Brain microvascular endothelial cell (primary cell): Measurements from ENCODE around the gene ACAD10.

ENCODE experiments used
- DNase-seq: peaks from one replicate; pipeline ENCODE4 v3.0.0-alpha.2; 2020
- H3K27ac ChIP-seq: fragments of 250-450 bp; sonication (Bioruptor Pico); 2 replicates; pipeline ENCODE4 v1.5.1; 2020; ENCODE audit warnings: mild to moderate bottlenecking, moderate library complexity
- H3K27me3 ChIP-seq: fragments of 250-450 bp; sonication (Bioruptor Pico); replicated peaks from 2 replicates; pipeline ENCODE4 v1.5.1; 2020; ENCODE audit warnings: mild to moderate bottlenecking
- H3K36me3 ChIP-seq: fragments of 250-450 bp; sonication (Bioruptor Pico); replicated peaks from 2 replicates; pipeline ENCODE4 v1.5.1; 2020; ENCODE audit warnings: mild to moderate bottlenecking
- H3K4me3 ChIP-seq: 2 replicates; pipeline ENCODE4 v1.5.1; 2011; ENCODE audit warnings: low read depth, mild to moderate bottlenecking, control low read depth, low read length, moderate library complexity
- in situ Hi-C: cut with HindIII; loops from 2 replicates; pipeline ENCODE4 v1.10.0; 2017; ENCODE audit warnings: low sequenced_read_pairs, low pct_ligation_motif_present
- TF ChIP-seq, protein P1 (sequence below): IDR thresholded peaks from 2 replicates; pipeline ENCODE4 v1.5.1; 2011; ENCODE audit warnings: low read depth, mild to moderate bottlenecking, moderate library complexity, low read length, control low read depth, inconsistent platforms; ENCODE audit errors: missing control alignments

ACAD10 gene

DNA sequence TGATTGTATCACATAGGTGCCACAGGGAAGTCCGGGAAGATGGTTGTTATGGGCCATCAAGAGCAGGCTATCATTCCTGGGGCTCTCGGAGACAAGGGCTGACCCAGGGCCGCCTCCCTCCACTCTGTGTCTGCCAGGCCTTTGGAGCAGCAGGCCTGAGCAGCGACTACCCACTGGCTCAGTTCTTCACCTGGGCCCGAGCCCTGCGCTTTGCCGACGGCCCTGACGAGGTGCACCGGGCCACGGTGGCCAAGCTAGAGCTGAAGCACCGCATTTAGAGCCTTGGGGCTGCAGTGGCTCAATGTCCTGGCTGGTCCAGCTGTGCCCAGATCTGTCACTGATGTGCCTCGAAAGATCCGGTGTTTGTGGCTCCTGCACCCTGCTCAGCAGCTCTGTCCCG is 70.3 kb downstream of the ACAD10 start:
- in situ Hi-C loops, result no loop called here
- TF ChIP-seq, protein P1, sequence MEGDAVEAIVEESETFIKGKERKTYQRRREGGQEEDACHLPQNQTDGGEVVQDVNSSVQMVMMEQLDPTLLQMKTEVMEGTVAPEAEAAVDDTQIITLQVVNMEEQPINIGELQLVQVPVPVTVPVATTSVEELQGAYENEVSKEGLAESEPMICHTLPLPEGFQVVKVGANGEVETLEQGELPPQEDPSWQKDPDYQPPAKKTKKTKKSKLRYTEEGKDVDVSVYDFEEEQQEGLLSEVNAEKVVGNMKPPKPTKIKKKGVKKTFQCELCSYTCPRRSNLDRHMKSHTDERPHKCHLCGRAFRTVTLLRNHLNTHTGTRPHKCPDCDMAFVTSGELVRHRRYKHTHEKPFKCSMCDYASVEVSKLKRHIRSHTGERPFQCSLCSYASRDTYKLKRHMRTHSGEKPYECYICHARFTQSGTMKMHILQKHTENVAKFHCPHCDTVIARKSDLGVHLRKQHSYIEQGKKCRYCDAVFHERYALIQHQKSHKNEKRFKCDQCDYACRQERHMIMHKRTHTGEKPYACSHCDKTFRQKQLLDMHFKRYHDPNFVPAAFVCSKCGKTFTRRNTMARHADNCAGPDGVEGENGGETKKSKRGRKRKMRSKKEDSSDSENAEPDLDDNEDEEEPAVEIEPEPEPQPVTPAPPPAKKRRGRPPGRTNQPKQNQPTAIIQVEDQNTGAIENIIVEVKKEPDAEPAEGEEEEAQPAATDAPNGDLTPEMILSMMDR, result no peak
- H3K4me3 ChIP-seq, result no peak overlapping the region
- no peak overlapping the region for H3K27ac ChIP-seq
- no peak for DNase-seq
- H3K27me3 ChIP-seq, result no peaks in the 10 kb centered on the region
- H3K36me3 ChIP-seq, result no peaks in the 10 kb centered on the region

DNA sequence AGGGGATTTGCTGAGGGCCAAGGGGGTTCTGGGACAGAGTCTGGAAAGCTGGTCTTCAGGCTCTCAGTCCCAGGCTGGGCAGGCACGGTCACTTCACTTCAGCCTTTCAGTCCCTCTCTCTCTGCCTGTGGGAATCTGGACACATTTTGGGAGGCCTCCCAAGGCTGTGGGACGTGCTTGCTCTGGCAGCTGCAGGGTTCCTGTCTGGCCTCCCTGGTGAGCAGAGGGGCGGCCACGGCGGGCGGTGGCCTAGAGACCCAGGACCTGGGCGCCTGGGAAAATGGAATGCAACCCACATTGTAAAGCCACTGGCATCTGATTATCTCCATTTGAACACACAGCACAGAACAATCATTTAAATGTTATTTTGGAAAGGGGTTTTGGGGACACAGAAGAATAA is 70.8 kb downstream of the ACAD10 start:
- Histone ChIP-seq H3K27ac (no peak overlapping the region), H3K27me3 (no peaks in the 10 kb centered on the region), H3K4me3 (no peak overlapping the region), H3K36me3 (no peaks in the 10 kb centered on the region)
- in situ Hi-C loops, result no loop called here
- no peak for DNase-seq
- TF ChIP-seq, protein P1, result no peak

DNA sequence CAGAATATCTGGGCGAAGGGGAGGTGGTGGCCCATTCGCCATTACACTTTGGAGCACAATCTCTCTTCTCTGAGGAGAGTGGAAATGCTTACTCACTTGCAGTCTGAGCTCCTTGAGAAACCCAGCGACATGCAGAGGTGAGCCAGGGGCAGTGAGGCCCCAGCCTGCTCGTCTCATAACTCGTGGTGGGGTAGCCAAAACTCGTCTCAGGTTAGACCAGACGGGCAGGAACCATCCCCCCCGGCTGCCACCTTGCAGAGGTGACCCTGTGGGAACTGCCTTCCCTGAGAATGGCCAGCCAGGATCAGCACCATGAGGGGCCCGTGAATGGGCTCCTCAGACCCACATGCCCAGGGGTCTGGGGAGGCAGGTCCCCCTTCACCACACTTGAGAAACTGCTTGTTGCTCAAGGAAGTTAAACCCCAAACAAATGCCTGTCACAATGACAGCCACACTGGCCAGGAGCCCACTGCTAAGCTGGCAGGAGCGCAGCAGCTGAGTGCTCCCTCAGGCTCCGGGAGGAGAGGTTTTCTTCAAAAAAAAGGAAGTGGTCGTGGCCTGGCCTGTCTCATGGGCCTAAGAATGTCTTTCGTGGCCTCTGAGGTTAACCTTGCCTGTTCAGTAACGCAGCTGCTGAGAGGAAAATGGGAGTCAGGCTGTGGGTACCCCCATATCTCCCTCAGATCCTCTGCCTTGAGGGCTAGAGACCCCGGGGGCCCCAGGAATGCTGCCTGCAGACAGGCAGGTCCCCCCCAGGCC is 71.7 kb downstream of the ACAD10 start:
- TF ChIP-seq, protein P1, result no peak
- in situ Hi-C loops, result no loop called here
- peak; percentile 33 for DNase-seq
- H3K27ac ChIP-seq, result no peak overlapping the region
- no peaks in the 10 kb centered on the region for H3K36me3 ChIP-seq
- H3K4me3 ChIP-seq, result no peak overlapping the region
- H3K27me3 ChIP-seq, result no peaks in the 10 kb centered on the region

DNA sequence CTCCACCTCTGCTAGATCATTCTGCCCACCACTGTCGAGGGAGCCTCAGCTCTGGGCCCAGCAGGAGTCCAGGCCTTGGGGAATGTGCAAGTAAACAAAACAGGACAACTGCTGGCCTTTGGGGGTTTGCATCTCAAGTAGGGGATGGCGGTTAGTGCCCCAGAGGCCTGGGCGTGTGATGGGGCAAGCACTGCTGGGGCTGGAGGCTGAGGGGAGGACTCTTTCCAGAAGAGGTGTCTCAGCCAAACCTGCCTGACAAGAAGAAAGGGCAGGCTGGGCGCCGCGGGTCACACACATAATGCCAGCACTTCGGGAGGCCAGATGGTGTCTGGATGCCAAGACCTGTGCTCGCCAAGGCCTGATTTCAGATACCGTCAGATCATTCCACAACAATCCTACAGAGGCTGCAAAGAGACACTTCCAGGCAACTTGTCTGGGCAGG is 72.3 kb downstream of the ACAD10 start:
- Histone ChIP-seq H3K36me3 (no peaks in the 10 kb centered on the region), H3K4me3 (no peak overlapping the region), H3K27ac (no peak overlapping the region), H3K27me3 (no peaks in the 10 kb centered on the region)
- in situ Hi-C loops, result no loop called here
- DNase-seq, result no peak
- TF ChIP-seq, protein P1, result no peak

DNA sequence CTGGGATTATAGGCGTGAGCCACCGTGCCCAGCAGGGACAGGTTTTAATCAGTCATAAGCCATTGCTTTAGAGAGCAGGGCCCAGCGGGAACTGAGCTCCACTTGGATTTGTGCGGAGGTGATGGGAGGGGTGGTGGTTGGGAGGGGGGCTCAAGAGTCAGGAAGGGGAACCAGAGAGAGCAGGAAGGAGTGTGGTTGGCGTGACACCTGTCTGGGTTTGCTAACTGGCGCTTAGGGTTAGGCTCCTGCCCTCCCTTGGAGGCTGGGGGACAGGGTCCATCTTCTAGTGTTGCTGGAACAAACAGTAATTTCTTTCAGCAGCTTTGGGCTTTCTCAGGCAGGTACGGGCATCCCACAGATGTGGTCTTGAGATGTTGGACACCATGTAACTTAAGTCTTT is 73.4 kb downstream of the ACAD10 start:
- no peak overlapping the region for H3K27ac ChIP-seq
- no peaks in the 10 kb centered on the region for H3K36me3 ChIP-seq
- in situ Hi-C loops, result no loop called here
- TF ChIP-seq, protein P1, result no peak
- DNase-seq, result no peak
- H3K27me3 ChIP-seq, result no peaks in the 10 kb centered on the region
- H3K4me3 ChIP-seq, result no peak overlapping the region

DNA sequence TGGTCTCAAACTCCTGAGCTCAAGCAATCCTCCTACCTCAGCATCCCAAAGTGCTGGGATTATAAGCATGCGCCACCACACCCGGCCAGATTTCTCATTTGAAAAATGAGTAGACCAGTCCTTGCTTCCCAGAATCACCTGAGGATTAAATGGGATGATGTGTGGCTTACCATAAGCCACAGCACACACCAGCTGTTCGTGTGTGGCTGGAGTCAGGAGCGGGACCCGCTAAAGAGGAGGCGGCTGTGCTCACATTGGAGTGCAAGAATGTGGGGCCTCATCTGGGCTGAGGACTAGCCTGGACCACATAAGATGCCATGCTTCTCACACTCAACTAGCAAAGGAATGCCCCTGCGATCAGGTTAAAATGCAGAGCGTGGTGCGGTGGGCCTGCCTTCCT is 74.1 kb downstream of the ACAD10 start:
- Histone ChIP-seq H3K27ac (no peak overlapping the region), H3K4me3 (no peak overlapping the region), H3K36me3 (no peaks in the 10 kb centered on the region), H3K27me3 (no peaks in the 10 kb centered on the region)
- DNase-seq, result no peak
- in situ Hi-C loops, result no loop called here
- TF ChIP-seq, protein P1, result no peak
